ENCODE results near the gene TSSK3. TPM values are rescaled to one million over a fixed set of nuclear protein-coding genes. Genes with fewer than 3 reads are reported as not detected.
A peak's percentile ranks its signal among the peaks of the same experiment; 100 is the strongest.

The TSSK3 gene
- total RNA-seq, 4 donors from 2014 or later: 0.48 TPM; not detected in 3

DNA sequence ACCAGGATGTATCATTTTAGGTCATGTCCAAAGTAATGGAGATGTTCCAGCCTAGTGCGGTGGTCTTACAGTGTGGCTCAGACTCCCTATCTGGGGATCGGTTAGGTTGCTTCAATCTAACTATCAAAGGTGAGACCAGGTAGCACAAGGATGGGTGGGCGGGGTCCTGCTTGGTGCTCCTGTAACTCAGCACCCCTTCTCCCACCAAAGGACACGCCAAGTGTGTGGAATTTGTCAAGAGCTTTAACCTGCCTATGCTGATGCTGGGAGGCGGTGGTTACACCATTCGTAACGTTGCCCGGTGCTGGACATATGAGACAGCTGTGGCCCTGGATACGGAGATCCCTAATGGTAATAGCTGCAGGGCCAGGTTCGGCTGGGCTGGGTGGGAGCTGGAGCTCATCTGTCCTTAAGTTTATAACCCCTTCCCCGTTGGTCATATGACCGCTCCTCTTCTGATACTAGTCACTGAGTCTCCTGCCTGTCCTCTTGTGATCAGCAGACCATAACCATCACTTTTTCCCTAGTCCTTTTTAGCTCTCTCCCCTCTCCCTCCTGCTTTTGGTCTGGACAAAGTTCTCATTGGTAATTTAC lies 31.7 kb upstream of the TSSK3 start:
- ATAC-seq (ENCODE audit: low FRiP score) (no peak), DNase-seq (ENCODE audit: low spot score) (no peak)
- TF ChIP-seq, protein P1, sequence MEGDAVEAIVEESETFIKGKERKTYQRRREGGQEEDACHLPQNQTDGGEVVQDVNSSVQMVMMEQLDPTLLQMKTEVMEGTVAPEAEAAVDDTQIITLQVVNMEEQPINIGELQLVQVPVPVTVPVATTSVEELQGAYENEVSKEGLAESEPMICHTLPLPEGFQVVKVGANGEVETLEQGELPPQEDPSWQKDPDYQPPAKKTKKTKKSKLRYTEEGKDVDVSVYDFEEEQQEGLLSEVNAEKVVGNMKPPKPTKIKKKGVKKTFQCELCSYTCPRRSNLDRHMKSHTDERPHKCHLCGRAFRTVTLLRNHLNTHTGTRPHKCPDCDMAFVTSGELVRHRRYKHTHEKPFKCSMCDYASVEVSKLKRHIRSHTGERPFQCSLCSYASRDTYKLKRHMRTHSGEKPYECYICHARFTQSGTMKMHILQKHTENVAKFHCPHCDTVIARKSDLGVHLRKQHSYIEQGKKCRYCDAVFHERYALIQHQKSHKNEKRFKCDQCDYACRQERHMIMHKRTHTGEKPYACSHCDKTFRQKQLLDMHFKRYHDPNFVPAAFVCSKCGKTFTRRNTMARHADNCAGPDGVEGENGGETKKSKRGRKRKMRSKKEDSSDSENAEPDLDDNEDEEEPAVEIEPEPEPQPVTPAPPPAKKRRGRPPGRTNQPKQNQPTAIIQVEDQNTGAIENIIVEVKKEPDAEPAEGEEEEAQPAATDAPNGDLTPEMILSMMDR (IDR thresholded peaks at IDR 0.05): no peak

DNA sequence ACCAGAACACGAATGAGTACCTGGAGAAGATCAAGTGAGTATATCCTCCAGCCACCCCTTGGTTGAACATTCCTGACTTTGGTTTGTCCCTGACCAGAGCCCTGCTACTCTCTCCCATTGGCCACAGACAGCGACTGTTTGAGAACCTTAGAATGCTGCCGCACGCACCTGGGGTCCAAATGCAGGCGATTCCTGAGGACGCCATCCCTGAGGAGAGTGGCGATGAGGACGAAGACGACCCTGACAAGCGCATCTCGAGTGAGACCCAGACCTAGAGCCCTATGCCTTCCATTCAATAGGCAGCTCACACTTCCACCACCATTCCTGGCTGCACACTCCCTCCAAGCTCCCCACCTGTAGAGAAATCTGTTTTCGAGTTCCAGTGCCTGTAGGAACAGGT lies 30.8 kb upstream of the TSSK3 start:
- DNase-seq (ENCODE audit: low spot score): no peak
- TF ChIP-seq, protein P1 (IDR thresholded peaks at IDR 0.05): no peak
- no peak for ATAC-seq (ENCODE audit: low FRiP score)

DNA sequence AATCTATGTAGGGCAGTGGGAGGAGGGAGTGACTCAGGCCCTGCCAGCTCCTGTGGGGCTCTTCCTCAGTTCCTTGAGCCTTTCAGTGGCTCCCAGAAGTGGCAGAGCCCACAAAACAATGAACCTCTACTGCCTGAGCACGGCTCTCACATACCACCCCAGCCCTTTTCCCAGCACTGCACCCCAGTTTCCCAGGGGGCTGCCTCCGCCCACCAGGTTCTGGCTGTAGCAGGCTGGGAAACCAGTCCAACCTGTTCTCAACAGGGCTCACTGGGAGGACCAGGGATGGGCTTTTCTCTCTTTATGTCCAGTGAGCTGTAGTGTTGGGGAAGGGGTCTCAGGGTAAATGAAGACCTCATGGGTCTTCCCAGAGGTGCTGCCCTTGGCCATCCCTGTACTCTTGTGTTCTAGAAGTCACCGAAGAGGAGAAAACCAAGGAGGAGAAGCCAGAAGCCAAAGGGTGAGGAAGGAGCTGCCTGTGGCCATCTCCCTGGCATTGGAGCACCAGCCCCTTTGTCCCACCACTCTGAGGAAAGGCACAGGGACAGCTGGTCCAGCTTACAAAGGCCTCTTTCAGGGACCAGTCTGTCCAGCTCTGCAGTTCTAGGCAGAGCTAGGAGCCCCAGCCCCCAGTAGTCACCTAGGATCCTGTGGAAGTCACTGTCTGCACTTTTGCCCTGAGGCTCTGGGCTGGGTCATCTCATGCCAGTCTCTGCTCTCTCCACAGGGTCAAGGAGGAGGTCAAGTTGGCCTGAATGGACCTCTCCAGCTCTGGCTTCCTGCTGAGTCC lies 29.9 kb upstream of the TSSK3 start:
- ATAC-seq (ENCODE audit: low FRiP score): no peak
- DNase-seq (ENCODE audit: low spot score): no peak
- TF ChIP-seq, protein P1 (IDR thresholded peaks at IDR 0.05): no peak

DNA sequence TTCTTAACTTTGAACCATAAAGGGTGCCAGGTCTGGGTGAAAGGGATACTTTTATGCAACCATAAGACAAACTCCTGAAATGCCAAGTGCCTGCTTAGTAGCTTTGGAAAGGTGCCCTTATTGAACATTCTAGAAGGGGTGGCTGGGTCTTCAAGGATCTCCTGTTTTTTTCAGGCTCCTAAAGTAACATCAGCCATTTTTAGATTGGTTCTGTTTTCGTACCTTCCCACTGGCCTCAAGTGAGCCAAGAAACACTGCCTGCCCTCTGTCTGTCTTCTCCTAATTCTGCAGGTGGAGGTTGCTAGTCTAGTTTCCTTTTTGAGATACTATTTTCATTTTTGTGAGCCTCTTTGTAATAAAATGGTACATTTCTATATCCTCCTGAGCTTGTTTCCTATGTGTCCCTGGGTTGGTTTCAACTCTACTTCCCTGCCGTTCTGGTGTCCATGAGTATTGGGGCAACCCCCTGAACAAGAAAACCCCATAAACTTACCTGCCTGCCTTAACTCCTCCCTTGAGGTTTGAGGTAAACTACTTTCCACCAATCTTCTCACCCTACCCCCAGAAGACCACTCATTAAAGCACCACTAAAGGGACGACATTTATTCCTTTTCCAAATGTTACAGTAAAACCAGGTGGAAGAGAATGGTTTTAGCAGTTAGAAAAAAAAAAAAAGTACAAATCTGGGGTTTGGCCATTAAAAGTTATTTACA lies 28.9 kb upstream of the TSSK3 start:
- DNase-seq (ENCODE audit: low spot score) (no peak), ATAC-seq (ENCODE audit: low FRiP score) (no peak)
- TF ChIP-seq, protein P1 (IDR thresholded peaks at IDR 0.05): no peak

DNA sequence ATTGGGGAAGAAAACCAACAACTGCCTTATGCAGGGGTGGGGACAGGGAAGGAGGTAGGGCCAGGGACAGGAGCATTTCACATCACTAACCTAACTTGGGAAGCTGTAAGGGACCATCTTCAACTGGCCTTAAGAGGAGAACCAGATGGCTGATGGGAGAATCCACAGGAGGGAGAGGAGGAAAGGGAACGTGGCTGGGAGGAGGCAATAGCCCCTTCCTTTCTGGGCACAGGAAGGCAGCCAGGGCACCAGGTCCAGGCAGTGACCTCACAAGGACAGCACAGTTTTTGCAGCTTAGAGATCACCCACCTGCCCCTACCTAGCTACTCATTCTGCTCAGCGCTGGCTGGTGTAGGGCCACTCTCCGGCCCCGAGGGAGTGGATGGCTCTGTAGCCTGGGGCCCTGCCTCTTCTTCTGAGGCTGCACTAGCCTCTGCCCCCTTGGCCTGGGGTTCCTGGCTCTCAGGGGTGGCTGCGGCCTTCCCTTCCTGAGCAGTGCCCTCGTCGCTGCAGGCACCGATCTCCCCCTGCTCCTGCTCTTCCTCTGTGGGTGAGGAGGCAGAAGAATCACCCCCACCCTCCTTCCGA lies 28.0 kb upstream of the TSSK3 start:
- no peak for DNase-seq (ENCODE audit: low spot score)
- ATAC-seq (ENCODE audit: low FRiP score): no peak
- TF ChIP-seq, protein P1 (IDR thresholded peaks at IDR 0.05): no peak

DNA sequence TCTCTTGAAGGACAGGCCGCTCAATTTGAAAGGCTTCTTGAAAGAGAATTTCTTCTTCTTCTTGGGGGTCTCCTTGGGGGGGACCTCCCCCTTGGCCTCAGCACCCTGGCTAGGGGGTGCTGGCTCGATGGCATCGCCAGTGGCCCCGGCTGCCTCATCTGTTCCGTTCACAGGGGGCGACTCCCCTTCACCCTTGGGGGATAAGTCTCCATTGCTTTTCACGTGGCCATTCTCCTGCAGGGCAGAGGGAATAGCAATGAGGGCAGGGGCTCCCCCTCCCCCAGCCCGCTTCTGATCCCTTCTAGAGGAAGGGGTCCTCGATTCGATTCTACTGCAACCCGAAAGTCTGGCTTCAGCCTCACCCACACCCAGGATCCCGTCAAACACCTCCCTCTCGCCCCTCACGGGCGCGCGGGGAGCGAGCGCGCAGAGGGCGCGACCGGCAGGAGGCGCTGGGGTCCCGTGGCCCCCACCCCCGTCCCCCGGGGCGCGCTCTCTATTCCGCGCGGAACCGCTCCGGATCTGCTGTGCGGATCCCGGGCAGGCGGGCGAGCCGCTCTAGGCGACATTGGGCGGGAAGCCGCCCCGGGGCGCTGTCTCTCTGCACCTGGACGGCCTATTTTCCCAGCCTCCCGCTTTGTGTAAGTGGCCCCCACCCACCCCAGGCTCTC lies 27.3 kb upstream of the TSSK3 start:
- TF ChIP-seq, protein P1 (IDR thresholded peaks at IDR 0.05): peak in 1 of 3 donors; percentile 36
- no peak for DNase-seq (ENCODE audit: low spot score)
- peak; percentile 52 for ATAC-seq (ENCODE audit: low FRiP score)
